HL-60/S4 treated with phorbol 12-myristate 13-acetate at 8.2 ng/mL for 4 days and 3 days (cell line): Measurements from ENCODE around the gene ZFAND3.

Experiments
- in situ Hi-C: fragments of 300-500 bp; cut with MboI; formaldehyde crosslinking; loops from 2 replicates; pipeline ENCODE4 v1.15.0; 2022; ENCODE audit warnings: low sequenced_read_pairs

The ZFAND3 gene

GRCh38 chr6:37965964-37966676, 146.6 kb downstream of the ZFAND3 start:
- in situ Hi-C loops: no loop called here

GRCh38 chr6:37966801-37967200, 147.3 kb downstream of the ZFAND3 start:
- in situ Hi-C loops: no loop called here

DNA sequence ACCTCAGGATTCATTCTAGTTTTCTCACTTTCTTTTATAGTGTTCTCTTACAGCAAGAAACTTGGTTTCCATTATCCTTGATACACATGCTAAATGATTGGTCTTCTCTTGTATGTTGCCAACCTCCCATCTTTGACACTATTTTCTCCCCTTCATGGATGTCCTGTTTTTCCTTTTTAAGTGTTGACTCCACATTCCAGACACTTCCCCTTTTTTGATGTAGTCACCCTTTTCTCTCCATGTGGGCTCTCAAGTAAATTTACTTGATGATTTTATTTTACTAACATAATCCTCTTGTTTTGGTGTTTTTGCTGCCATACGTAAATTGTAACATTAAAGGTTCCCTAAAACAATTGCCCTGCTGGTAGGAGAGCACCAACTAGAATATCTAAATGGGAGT, 148.1 kb downstream of the ZFAND3 start:
- in situ Hi-C loops: no loop called here

GRCh38 chr6:37971266-37971665, 151.7 kb downstream of the ZFAND3 start:
- in situ Hi-C loops: no loop called here

- in situ Hi-C loops: no loop called here
Observed at GRCh38 chr6:37971711-37972390, 152.3 kb downstream of the ZFAND3 start.

GRCh38 chr6:37972994-37973757, 153.6 kb downstream of the ZFAND3 start:
- in situ Hi-C loops: no loop called here

GRCh38 chr6:37974381-37974780, 154.9 kb downstream of the ZFAND3 start:
- in situ Hi-C loops: no loop called here

- in situ Hi-C loops: no loop called here
Observed at GRCh38 chr6:37974943-37975342, 155.4 kb downstream of the ZFAND3 start.

- in situ Hi-C loops: no loop called here
Observed at GRCh38 chr6:37977715-37978114, 158.2 kb downstream of the ZFAND3 start.

DNA sequence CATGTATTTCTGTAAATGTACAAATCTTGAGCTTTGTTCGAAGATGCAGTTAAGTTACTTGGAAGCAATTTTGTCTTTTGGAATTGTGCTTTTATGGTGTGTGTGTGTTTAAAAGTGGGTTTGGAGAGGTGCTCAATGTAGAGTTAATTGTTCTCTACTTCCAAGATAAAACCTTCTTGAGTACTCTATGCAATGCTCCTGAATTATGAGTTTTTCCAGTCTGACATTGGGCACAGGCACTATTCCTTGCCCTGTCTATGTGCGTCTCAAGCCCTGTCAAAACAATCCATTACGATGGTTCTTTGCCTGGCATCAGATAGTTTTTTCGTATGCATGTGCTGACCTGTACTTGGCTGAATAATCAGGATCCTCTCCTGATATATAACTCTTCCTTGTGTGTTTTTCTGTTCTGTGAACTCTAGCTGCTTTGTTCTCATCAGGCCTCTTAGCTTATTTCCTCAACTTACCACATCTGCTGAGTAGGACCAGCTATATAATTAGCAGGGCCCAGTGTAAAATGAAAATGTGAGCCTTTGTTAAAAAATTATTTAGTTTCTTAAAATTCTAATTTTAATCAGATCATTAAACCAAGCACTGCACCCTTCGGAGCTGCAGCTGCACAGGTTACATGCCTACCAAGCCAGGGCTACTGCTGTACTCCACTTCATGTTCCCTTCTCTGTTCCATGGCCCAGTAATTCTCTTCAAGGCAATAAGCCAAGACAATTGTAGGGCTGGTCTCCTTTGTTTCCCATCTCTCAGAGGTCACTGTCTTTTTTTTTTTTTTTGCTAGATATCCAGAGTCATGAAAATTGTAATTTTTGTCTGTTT, 160.1 kb downstream of the ZFAND3 start:
- in situ Hi-C loops: no loop called here

- in situ Hi-C loops: no loop called here
Observed at GRCh38 chr6:37980222-37980595, 160.7 kb downstream of the ZFAND3 start.

DNA sequence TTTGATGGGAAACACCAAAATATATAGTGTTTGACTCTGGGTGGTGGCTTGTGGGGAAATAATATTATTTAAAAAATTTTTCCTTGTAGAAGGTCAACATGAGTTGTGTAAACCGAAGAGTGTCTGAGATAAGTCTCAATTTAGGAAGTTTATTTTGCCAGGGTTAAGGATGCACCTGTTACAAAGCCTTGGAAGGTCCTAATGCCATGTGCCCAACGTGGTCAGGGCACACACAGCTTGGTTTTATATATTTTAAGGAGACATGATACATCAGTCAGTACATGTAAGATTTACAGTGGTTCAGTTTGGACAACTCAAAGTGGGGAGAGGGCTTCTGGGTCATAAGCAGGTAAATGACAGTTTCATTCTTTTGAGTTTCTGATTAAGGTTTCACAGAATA, 162.1 kb downstream of the ZFAND3 start:
- in situ Hi-C loops: no loop called here

GRCh38 chr6:37982317-37982716, 162.8 kb downstream of the ZFAND3 start:
- in situ Hi-C loops: no loop called here

GRCh38 chr6:37983720-37984501, 164.4 kb downstream of the ZFAND3 start:
- in situ Hi-C loops: no loop called here

DNA sequence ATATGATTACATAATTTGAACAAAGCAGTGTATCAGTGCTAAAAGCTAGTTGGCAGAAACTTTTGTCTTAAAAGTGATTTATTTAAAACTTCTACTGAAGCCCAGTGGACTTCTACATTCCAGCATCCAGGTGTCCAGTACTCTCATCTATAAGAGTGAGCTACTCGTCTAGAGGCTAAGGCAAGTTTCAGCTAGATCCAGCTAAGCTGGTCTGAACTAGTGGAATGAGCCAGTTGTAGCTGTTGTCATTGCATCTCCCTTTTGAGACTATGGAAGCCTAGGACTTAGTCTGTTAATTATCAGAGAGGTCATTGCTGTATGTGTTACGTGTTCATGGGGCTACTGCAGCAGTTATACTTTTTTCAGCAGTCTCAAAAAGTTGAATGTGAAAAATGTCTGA, 165.1 kb downstream of the ZFAND3 start:
- in situ Hi-C loops: no loop called here

DNA sequence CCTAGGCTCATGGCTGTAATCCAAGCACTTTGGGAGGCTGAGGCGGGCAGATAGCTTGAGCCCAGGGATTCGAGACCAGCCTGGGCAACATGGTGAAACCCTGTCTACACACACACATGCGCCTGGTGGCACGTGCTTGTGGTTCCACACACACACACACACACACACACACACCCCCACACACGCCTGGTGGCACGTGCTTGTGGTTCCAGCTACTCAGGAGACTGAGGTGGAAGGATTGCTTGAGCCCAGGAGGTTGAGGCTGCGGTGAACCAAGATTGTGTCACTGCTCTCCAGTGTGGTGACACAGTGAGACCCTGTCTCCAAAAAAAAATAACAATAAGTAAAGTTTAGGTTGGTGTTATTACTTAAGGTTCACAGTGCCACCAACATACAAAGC, 165.8 kb downstream of the ZFAND3 start:
- in situ Hi-C loops: no loop called here

GRCh38 chr6:37987018-37987417, 167.5 kb downstream of the ZFAND3 start:
- in situ Hi-C loops: no loop called here

GRCh38 chr6:37987559-37987958, 168.0 kb downstream of the ZFAND3 start:
- in situ Hi-C loops: no loop called here

GRCh38 chr6:37988127-37988526, 168.6 kb downstream of the ZFAND3 start:
- in situ Hi-C loops: no loop called here

GRCh38 chr6:37988696-37989095, 169.2 kb downstream of the ZFAND3 start:
- in situ Hi-C loops: no loop called here
